ENCODE results near the gene GANC. TPM values are rescaled to one million over a fixed set of nuclear protein-coding genes. Genes with fewer than 3 reads are reported as not detected.
A peak's percentile ranks its signal among the peaks of the same experiment; 100 is the strongest.

The GANC gene
- total RNA-seq, 1 experiment from 2014 or later, result 24.0 TPM

GRCh38 chr15:42368096-42368495 lies 95.1 kb downstream of the GANC start:
- intact Hi-C loops (cut with micrococcal nuclease), result no loop called here
- Mint-ChIP-seq H3K27me3 (ENCODE audit: insufficient read depth, unreplicated experiment) (no peaks in the 10 kb centered on the region), H3K36me3 (ENCODE audit: insufficient read depth, unreplicated experiment) (no peaks in the 10 kb centered on the region), H3K27ac (ENCODE audit: low read depth, unreplicated experiment) (no peak overlapping the region), H3K4me1 (ENCODE audit: insufficient read depth, unreplicated experiment) (peaks cover 9% of the 10 kb centered on the region), H3K9me3 (ENCODE audit: unreplicated experiment) (no peaks in the 10 kb centered on the region), H3K4me3 (ENCODE audit: unreplicated experiment) (no peak overlapping the region)
- no peak for DNase-seq (ENCODE audit: unreplicated experiment)
- POLR2A ChIA-PET, result no interaction called here
- no peak for TF ChIP-seq CTCF (IDR thresholded peaks at IDR 0.05; ENCODE audit: unreplicated experiment)
- no TSS peak for BruUV-seq (replicated peaks)
- CTCF ChIA-PET, result interaction anchor here (0.6 kb wide), 2 partner anchors 14 to 34 kb away, joined by 3 to 4 read pairs; no protein-coding TSS in a partner anchor

GRCh38 chr15:42371096-42371495 lies 98.1 kb downstream of the GANC start:
- Mint-ChIP-seq H3K27me3 (ENCODE audit: insufficient read depth, unreplicated experiment) (no peaks in the 10 kb centered on the region), H3K4me3 (ENCODE audit: unreplicated experiment) (no peak overlapping the region), H3K27ac (ENCODE audit: low read depth, unreplicated experiment) (no peak overlapping the region), H3K36me3 (ENCODE audit: insufficient read depth, unreplicated experiment) (no peaks in the 10 kb centered on the region), H3K4me1 (ENCODE audit: insufficient read depth, unreplicated experiment) (peaks cover 9% of the 10 kb centered on the region), H3K9me3 (ENCODE audit: unreplicated experiment) (no peaks in the 10 kb centered on the region)
- intact Hi-C loops (cut with micrococcal nuclease), result no loop called here
- TF ChIP-seq CTCF (IDR thresholded peaks at IDR 0.05; ENCODE audit: unreplicated experiment), result no peak
- POLR2A ChIA-PET, result interaction anchor here (1.1 to 1.3 kb wide), 3 partner anchors 12 to 18 kb away, joined by 3 read pairs; no protein-coding TSS in a partner anchor
- CTCF ChIA-PET, result no interaction called here
- DNase-seq (ENCODE audit: unreplicated experiment), result peak; percentile 32
- BruUV-seq (replicated peaks), result no TSS peak

- CTCF ChIA-PET, result no interaction called here
- no peaks in the 10 kb centered on the region for H3K4me1 Mint-ChIP-seq (ENCODE audit: insufficient read depth, unreplicated experiment)
- no peak for TF ChIP-seq CTCF (IDR thresholded peaks at IDR 0.05; ENCODE audit: unreplicated experiment)
- intact Hi-C loops (cut with micrococcal nuclease), result no loop called here
- H3K27ac Mint-ChIP-seq (ENCODE audit: low read depth, unreplicated experiment), result no peak overlapping the region
- POLR2A ChIA-PET, result no interaction called here
- BruUV-seq (replicated peaks), result no TSS peak
- H3K36me3 Mint-ChIP-seq (ENCODE audit: insufficient read depth, unreplicated experiment), result no peaks in the 10 kb centered on the region
- no peak overlapping the region for H3K4me3 Mint-ChIP-seq (ENCODE audit: unreplicated experiment)
- H3K9me3 Mint-ChIP-seq (ENCODE audit: unreplicated experiment), result no peaks in the 10 kb centered on the region
- no peaks in the 10 kb centered on the region for H3K27me3 Mint-ChIP-seq (ENCODE audit: insufficient read depth, unreplicated experiment)
- no peak for DNase-seq (ENCODE audit: unreplicated experiment)
These were observed 100.3 kb downstream of the GANC start for GRCh38 chr15:42373274-42373673.

GRCh38 chr15:42373936-42374335 lies 100.9 kb downstream of the GANC start:
- Mint-ChIP-seq H3K9me3 (ENCODE audit: unreplicated experiment) (no peaks in the 10 kb centered on the region), H3K4me1 (ENCODE audit: insufficient read depth, unreplicated experiment) (no peaks in the 10 kb centered on the region), H3K27ac (ENCODE audit: low read depth, unreplicated experiment) (no peak overlapping the region), H3K4me3 (ENCODE audit: unreplicated experiment) (no peak overlapping the region), H3K36me3 (ENCODE audit: insufficient read depth, unreplicated experiment) (no peaks in the 10 kb centered on the region), H3K27me3 (ENCODE audit: insufficient read depth, unreplicated experiment) (no peaks in the 10 kb centered on the region)
- BruUV-seq (replicated peaks), result no TSS peak
- TF ChIP-seq CTCF (IDR thresholded peaks at IDR 0.05; ENCODE audit: unreplicated experiment), result no peak
- ChIA-PET CTCF (no interaction called here), POLR2A (interaction anchor here (1.1 kb wide), 1 partner anchor 9 kb away, joined by 3 read pairs; no protein-coding TSS in a partner anchor)
- intact Hi-C loops (cut with micrococcal nuclease), result no loop called here
- no peak for DNase-seq (ENCODE audit: unreplicated experiment)

Measured in MCF 10A (cell line).